NCI-H2029 (cell line): ENCODE data around the gene VGLL1.
A peak's percentile ranks its signal among the peaks of the same experiment; 100 is the strongest.

Experiments used
- DNase-seq: peaks from one replicate; lab custom pipeline; 2025; lab: John Stamatoyannopoulos, UW

Gene VGLL1, protein sequence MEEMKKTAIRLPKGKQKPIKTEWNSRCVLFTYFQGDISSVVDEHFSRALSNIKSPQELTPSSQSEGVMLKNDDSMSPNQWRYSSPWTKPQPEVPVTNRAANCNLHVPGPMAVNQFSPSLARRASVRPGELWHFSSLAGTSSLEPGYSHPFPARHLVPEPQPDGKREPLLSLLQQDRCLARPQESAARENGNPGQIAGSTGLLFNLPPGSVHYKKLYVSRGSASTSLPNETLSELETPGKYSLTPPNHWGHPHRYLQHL

DNA sequence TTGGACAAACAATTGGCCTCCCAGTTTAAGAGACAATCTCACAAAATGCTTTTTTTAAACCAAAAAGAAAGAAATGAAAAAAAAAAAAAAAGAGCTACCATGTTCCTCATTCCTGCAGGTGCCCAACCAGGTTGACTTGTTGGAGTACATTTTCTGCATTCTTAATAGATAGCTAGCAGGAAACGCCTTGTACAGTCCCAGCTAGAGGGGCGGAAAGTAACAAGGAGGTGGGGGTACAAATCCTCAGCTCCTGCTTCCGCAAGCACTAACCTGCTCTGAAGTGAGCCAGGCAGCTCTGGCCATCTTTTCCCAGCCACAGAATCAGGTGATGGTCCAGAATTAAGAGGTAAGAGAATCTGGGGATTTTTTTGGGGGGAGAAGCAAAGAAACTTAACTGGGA lies at the start of gene VGLL1:
Gene VGLL1 (plus strand): TSS at position 265 of the 400 bp plus-strand sequence. CDS start 3,806 bp downstream, outside the sequence.
- DNase-seq: no peak

DNA sequence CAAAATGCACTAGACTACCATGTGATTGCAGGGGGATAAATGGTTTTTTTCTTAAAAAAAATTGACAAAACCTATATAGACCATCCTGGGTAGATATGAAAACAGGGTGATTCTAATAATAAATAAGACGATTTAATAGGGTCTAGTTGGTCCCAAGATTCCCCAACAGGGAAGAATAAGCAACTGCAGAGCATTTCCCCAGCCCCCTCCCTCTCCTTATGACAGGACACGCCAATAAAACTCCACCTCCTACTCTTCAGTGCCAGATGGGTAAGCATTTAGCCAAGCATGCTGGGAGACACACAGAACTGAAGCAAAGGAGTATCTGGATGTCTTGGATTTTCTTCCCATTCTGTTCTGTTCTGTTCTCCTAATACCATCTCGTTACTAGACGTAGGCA lies 44.4 kb upstream of the VGLL1 start, which contains the start of gene BRS3:
Gene BRS3 (plus strand): TSS at position 301 of the 400 bp plus-strand sequence. CDS start 168 bp downstream, outside the sequence.
- DNase-seq: no peak

DNA sequence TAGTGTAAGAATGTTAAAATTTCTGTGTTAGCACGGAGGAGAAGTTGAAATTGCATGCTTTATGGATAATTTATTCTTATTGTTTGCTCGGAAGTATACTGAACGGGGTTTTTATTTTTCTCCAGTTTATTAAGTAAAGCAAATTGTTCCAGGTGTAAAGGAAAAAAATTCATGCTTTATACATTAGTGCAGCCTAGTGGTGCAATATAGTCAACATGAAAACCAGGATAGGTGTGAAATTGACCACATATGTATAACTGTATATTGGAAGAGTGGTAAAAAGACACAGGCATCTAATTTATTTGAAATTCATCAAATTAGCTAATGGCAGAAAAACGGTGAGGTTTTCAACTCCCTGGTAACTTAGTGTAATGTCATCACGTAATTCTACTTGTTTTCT lies 43.3 kb upstream of the VGLL1 start:
- no peak for DNase-seq

DNA sequence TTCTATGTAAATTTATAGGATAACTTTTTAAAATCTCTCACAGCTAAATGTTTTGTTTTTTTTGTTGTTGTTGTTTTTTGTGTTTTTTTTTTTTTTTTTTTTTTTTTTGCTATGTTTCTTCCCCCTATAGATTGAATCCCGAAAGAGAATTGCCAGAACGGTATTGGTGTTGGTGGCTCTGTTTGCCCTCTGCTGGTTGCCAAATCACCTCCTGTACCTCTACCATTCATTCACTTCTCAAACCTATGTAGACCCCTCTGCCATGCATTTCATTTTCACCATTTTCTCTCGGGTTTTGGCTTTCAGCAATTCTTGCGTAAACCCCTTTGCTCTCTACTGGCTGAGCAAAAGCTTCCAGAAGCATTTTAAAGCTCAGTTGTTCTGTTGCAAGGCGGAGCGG lies 40.2 kb upstream of the VGLL1 start:
- no peak for DNase-seq

DNA sequence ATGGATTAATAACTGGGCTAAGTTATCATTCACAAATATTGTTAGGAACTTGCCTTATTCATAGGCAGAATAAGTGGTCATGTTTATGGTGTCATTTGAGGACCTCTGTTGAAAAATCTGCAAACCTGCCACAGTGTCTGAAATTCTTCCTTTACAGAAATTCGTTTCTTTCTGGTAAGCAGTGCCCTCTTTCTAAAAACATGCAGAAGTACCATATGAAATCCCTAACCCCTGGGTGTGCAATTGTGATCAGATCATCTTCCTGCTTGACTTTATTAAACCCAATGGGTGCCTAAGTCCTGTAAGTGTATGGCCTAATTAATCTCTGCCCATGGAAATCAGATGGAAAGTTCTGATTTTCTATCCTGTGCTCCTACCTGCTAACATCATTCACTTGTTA lies 39.0 kb upstream of the VGLL1 start:
- no peak for DNase-seq

DNA sequence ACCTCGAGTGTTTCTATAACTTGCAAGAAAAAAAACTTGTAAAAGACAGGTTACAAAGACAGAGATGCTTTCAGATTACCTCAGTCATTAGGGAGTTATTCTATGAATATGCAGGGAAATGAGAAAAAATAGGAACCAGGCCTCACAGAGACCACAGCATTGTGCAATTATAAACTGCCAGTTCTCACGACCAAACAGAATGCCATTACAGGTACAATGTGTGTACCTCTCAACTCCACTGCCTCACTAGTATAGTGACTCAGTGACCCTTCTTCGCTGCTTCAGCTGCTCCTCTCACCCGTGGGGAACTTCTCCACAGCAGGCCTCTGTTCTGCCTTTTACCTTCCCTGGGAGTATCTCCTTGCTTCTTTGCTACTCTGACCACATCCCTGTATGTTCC lies 37.0 kb upstream of the VGLL1 start:
- DNase-seq: no peak

DNA sequence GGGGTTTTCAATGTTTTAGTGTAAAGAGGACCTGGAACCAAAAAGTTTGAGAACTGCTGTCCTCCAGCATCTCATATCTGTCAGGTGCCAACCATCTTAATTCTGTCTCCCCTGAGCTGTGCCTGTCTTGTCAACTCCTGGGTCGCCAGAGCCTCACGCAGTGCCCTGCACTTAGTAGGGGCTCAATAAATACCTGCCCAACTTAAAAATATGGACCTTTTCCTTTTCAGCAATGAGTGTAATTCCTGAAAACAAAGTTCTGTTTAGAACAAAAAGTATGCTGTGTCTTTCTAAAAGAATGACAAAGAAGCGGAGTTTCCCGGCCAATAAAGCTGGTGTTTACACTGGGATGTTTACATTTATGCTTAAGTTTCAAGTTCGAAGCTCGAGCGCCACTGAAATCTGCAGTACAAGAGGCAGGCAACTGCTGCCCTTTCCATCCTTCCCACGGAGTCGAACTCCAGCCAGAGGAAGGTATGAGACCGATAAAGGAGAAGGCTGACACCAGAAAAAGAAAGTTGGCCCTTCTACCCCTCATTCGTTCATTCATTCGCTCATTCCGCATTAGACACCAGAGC lies 35.7 kb upstream of the VGLL1 start:
- no peak for DNase-seq

DNA sequence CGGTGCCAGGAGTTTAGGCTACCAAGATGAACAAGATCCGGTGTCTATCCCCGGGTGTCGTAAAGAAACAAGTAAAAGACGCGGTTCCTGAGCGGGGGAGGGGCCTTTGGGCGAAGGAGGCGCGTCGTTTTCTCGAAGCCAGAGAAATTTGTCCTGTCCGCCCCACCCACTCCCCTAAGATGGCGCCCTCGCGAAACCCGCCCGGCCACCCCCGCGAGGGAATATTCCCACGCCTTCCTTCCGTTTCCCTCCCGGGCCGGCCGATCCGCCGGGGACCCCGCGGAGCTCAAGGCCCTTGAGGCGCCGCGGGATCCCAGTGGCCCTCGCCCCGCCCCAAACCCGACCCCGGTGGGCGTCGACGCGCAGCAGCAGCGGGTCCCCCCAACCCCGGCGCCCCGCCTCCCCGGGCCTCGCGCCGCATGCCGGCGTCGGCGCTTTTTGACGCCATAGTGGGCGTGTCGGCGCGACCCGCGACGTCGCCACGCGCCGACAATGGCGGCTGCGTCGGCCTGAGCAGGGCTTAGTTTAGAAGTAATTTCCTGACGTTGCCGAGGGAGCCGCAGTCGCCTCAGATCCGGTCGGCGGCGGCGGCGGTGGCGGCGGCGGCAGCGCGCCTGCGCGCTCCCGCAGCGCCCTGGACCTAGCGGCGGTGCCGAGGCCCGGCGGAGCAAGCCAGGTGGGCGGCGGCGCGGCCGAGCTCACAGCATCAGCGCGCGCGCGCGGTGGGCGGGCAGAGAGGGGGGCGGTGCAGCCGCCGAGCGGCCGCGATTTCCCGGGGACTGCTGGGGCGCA lies 35.1 kb upstream of the VGLL1 start:
- DNase-seq: peak; percentile 71

DNA sequence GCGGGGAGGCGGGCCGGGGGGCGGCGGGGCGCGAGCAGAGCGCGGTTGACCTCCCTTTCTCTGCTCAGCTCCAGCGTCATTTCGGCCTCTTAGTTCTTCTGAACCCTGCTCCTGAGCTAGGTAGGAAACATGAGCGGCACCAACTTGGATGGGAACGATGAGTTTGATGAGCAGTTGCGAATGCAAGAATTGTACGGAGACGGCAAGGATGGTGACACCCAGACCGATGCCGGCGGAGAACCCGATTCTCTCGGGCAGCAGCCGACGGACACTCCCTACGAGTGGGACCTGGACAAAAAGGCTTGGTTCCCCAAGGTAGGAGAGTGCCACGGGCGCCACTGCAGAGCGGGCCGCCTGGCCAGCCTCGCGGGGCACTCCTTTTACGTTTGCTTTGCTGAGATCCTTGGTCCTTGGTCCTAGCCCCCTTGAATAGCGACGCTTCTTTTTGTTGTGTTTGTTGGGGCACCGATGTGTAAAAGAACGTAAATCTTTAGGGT lies 34.4 kb upstream of the VGLL1 start, which contains the start of gene HTATSF1:
Gene HTATSF1 (plus strand): TSS at position 37 of the 497 bp plus-strand sequence. CDS start 93 bp downstream, at position 130.
- no peak for DNase-seq

DNA sequence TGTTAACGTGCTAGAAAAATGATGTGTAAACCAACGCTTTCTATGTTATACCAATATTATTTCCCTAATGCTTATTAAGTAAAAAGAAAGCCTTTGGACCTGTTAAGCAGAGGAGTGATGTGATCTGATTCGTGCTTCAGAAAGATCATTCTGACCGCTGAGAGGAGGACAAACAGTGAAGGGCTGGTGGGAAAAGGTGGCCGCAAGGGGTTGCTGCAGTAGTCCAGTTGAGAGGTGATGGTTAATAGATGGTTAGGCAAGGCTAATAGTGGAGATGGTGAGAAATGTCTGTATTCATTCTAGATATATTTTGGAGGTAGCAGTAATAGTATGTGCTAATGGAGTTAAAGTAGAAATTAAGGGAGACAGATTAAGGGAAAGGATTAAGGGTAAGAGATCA lies 12.9 kb upstream of the VGLL1 start:
- DNase-seq: no peak

DNA sequence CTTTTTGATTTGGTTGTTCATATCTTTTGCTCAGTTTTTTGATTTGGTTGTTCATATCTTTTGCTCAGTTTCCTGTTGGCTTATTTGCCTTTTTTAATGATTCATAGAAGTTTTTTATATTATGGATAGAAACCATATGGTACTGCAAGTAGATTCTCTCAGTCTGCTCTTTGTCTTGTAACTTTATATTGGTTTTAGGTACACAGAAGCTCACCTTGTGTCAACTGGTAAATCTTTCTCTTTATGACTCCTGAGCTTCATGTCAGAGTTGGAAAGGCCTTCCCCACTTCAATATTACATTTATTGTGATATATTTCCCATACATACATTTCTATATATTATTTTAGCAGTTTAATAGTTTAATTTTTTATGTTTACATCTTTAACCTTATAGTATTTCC lies 8.2 kb upstream of the VGLL1 start:
- no peak for DNase-seq

DNA sequence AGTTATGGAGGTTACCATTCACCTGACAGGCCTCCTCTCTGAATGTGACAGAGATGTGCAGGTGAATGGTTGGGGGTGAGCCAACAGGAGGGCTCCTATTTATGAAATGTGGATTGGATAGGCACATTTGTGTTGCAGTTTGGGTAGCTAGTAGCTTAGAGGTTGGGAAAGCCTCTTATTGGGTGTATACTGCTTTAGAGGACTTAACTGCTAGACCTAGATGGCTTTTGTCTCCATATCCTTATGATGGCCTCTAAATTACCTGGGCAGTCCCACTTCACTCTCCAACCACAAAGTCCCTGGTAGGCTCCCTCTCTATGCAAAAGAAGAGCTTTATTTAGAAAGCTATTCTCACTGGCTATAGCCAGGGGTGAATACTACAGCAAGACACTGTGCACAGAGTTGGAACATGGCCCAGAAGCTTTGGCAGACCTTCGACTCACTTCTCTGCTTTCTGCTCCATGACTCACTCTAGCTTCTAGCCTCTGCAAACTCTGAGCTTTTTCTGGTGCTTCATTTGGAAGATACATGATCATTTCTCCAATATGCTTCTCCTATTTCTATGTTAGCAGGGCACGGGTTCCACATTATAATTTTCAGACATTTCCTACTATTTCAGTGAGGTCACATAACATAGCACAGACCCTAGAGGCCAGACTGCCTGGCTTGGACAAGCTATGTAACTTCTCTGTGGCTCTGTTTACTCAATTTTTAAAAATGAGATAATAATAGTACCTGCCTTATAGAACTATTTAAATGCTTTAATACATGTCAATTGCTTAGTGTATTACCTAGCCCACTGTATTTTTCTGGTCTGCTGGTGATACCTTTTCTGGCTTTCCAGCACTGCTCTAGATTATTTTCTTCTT lies 6.0 kb upstream of the VGLL1 start:
- peak; percentile 59 for DNase-seq

DNA sequence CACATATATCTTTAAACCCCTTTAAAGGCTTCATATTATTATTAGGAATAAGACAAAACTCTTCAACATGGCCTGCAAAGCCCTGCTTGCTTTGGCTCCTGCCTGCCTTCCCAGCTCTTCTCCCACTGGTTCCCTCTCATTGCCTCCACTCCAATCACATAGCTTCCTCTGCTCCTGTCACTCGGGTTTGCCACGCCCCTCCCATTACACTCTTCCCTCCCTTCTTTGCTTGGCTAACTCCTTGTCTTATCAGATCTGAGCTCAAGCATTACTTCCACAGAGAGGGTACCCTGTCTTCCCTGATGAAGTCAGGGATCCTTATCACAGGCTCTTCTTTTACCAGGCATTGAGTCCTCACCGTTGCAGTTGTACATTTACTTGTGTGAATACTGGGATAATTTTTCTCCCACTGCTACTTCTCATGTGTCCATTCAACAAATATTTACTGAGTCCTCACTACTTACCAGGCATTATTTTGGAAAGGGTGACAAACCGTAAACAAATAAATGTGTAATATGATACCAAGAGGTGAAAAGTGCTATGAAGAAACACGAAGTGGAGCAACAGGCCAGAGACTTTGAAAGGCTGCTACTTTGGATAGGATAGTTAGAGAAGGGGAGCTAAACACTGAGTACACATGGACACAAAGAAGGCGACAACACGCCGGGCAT lies 3.2 kb upstream of the VGLL1 start:
- peak; percentile 42 for DNase-seq

DNA sequence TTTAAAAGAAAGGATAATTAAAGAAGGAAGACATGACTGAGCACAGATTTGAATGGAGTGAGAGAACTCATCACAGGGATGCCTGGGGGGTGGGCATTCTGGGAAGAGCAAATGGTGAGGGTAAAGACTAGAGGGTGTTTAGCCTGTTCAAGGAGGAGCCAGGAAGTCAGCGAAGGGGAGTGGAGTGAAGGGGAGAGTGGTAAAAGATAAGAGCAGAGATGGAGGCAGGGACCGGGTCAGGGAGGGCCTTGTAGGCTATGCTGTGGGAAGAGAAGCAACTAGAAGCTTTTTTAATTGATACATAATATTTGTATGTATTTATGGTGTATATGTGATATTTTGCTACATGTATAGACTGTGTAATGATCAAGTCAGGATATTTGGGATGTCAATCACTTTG lies 2.2 kb upstream of the VGLL1 start:
- DNase-seq: no peak

DNA sequence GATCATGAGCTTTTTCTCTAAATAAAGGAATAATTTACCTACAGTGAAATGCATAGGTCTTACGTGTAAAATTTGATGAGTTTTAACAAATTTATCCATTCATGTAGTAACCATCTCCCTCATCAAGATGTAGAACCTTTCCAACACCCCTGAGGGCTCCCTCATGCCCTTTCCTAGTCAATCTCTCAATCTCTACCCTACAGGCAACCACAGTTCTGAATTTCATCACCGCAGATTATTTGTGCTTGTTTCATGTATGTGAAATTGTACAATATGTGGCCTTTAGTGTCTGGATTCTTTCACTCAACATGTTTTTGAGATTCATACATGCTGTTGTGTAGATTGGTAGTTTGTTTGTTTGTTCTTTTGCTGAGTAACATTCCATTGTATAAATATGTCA lies 2.1 kb downstream of the VGLL1 start:
- DNase-seq: no peak

DNA sequence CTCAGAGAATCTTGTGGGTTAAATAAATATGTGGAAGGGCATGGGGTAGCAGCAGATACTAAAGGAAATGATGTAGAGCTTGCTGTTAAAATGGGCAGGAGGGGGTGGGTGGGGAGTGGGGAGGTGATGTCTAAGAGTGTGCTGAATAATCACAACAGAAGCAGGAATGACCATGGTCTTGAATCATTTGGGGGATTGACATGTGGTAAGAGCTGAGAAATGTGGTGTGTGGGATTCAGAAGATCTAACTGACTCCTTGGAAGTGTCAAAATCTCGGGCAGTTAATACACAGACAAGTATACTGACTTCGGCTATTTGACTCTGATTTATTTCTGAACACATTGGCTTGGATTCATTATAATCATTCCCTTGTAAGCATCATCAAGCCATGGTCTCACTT lies 6.8 kb downstream of the VGLL1 start:
- no peak for DNase-seq

DNA sequence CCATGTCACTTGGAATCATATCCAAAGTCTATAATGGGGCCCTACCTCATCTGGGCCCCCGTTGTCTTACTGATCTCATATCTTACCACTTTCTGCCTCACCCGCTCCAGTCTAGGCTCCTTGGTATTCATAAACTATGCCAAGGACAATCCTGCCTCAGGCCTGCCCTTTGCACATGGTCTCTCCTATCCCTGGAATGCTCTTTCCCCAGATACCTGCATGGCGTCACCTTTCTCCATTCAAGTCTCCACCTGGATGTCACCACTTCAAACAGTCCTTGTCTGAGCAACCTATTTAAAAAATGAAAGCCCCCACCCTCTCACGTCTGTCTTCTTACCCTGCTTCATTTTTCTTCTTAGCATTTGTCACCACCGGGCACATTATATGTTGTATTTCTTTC lies 8.2 kb downstream of the VGLL1 start:
- no peak for DNase-seq

DNA sequence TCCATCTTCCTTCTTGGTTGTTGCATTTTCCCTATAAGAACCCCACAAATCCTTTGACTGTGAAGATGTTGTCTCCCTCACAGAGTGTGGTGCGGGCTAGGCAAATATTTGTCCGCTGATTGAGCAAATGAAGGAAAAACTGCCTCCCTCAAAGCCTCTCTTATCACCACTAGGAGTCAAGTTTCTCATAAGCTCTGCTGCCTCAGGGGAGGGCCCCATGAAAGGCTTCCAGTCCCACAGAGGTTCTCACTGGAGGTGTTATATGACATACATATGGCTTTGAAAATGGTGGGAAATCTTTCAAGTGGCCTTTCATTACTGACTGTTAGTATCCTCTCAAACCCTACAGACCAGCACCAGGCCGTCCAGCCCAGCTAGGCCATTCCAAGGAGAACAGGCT lies 9.3 kb downstream of the VGLL1 start:
- no peak for DNase-seq

DNA sequence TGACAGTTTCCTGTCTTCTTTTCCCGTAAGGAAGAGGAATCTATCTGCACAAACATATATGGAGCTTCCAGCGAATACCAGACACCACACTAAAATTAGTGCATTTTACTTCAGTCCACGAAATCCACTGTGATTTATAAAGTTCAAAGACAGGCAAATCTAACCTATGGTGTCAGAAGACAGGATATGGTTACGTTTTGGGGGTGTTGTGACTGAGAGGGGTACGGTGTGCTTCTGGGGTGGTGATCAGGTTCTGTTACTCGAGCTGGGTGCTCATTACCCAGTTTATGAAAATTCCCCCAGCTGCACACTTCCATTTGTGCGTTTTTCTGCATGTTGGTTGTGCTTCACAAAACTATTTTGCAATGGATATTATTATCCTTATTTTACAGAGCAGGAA lies 10.3 kb downstream of the VGLL1 start:
- DNase-seq: no peak

DNA sequence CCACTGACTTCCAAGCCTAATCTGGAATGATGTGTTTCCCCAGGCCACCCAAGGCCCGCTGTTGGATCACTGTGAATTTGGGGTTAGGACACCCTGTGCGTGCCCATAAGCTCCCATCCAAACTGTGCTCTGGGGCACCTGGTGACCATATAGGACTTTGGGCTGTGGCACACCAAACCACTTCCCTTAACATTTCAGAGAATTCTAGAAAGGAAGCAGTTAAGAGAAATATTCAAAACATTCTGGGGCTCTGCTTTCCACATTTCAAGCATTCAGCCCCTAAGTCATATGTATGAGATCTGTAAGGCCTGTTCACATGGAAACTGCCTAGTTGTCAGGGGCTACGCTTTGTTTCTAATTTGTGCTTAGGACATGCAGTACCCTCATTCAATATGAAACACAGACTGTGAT lies 14.4 kb downstream of the VGLL1 start:
- DNase-seq: no peak

DNA sequence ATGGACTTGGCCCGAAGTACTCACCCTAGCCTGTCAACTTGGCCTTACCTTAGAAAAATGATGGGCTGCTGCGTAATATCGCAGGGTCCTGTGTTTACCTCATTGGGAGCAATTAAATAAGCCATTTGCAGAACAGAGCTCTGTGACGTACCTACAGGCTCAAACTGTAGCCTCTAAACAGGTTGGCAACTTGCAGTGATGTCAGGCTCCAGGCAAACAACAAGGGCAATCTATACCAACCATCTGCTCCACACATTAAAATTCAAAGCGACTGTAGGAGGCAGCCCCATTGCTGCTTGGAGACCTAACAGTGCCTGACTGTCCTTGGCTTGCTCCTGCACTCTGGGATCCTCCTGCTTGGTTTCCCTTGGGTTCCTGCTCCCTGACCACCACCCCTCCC lies 17.2 kb downstream of the VGLL1 start:
- DNase-seq: no peak
